Endothelial cell (in vitro differentiated cells): ENCODE results near the gene NUCB1. TPM values are rescaled to one million over a fixed set of nuclear protein-coding genes. Genes with fewer than 3 reads are reported as not detected.

Source experiments
- DNase-seq: peaks from one replicate; pipeline ENCODE4 v3.0.0; 2021; ENCODE audit warnings: low spot score
- H3K27ac Mint-ChIP-seq: one replicate; pipeline ENCODE4 v1.8.0; 2021; ENCODE audit warnings: mixed read lengths, inconsistent platforms; ENCODE audit not compliant: unreplicated experiment
- H3K27me3 Mint-ChIP-seq: one replicate; pipeline ENCODE4 v1.8.0; 2021; ENCODE audit warnings: mild to moderate bottlenecking, moderate library complexity, mixed read lengths, inconsistent platforms; ENCODE audit not compliant: unreplicated experiment
- H3K36me3 Mint-ChIP-seq: one replicate; pipeline ENCODE4 v1.8.0; 2021; ENCODE audit warnings: mild to moderate bottlenecking, low read depth, mixed read lengths, inconsistent platforms; ENCODE audit not compliant: unreplicated experiment
- H3K4me1 Mint-ChIP-seq: one replicate; pipeline ENCODE4 v1.8.0; 2021; ENCODE audit warnings: mild to moderate bottlenecking, mixed read lengths, inconsistent platforms; ENCODE audit not compliant: unreplicated experiment
- H3K4me3 Mint-ChIP-seq: one replicate; pipeline ENCODE4 v1.8.0; 2021; ENCODE audit warnings: mild to moderate bottlenecking, mixed read lengths, inconsistent platforms; ENCODE audit not compliant: unreplicated experiment
- H3K9me3 Mint-ChIP-seq: one replicate; pipeline ENCODE4 v1.8.0; 2021; ENCODE audit warnings: mixed read lengths, inconsistent platforms; ENCODE audit not compliant: unreplicated experiment
- CTCF ChIP-seq: fragments of 200-600 bp; sonication (generic); IDR thresholded peaks from one replicate; pipeline ENCODE4 v1.5.0; 2021; ENCODE audit warnings: antibody characterized with exemption; ENCODE audit not compliant: unreplicated experiment
- total RNA-seq: library from RNA; stranded (reverse); fragmentation: NEBNext Ultra II Directional; extraction: Animal tissue kit (Norgen Biotek cat#: 25700); gene quantifications from one replicate; pipeline ENCODE4 v1.2.1, GENCODE V29; 2021; ENCODE audit not compliant: unreplicated experiment

Gene NUCB1
- total RNA-seq, 1 donor from 2014 or later = 244 TPM

- Mint-ChIP-seq H3K4me3 (no peak overlapping the region), H3K27me3 (peaks cover 12% of the 10 kb centered on the region), H3K27ac (no peak overlapping the region), H3K36me3 (no peaks in the 10 kb centered on the region), H3K4me1 (peaks cover 3% of the 10 kb centered on the region), H3K9me3 (no peaks in the 10 kb centered on the region)
- TF ChIP-seq CTCF = no peak
- DNase-seq = no peak
These were observed 35.8 kb downstream of the NUCB1 start for GRCh38 chr19:48935864-48936263.

GRCh38 chr19:48938256-48938655, 38.1 kb downstream of the NUCB1 start:
- H3K27ac Mint-ChIP-seq = no peak overlapping the region
- no peaks in the 10 kb centered on the region for H3K9me3 Mint-ChIP-seq
- no peak for DNase-seq
- no peak overlapping the region for H3K4me3 Mint-ChIP-seq
- peaks cover 1% of the 10 kb centered on the region for H3K4me1 Mint-ChIP-seq
- TF ChIP-seq CTCF = no peak
- no peaks in the 10 kb centered on the region for H3K36me3 Mint-ChIP-seq
- H3K27me3 Mint-ChIP-seq = peaks cover 11% of the 10 kb centered on the region

- no peak for TF ChIP-seq CTCF
These were observed 40.8 kb downstream of the NUCB1 start for GRCh38 chr19:48940902-48941301.

GRCh38 chr19:48943081-48943480, 43.0 kb downstream of the NUCB1 start:
- Mint-ChIP-seq H3K4me1 (no peaks in the 10 kb centered on the region), H3K4me3 (no peak overlapping the region), H3K9me3 (peaks cover under 1% of the 10 kb centered on the region), H3K27me3 (peaks cover 9% of the 10 kb centered on the region), H3K27ac (no peak overlapping the region), H3K36me3 (peaks cover under 1% of the 10 kb centered on the region)
- no peak for DNase-seq
- no peak for TF ChIP-seq CTCF

More at GRCh38 chr19:48940902-48941301, 40.8 kb downstream of the NUCB1 start:
- Mint-ChIP-seq H3K4me3 (no peak overlapping the region), H3K36me3 (no peaks in the 10 kb centered on the region), H3K27me3 (peaks cover 8% of the 10 kb centered on the region), H3K4me1 (no peaks in the 10 kb centered on the region), H3K27ac (no peak overlapping the region), H3K9me3 (no peaks in the 10 kb centered on the region)
- DNase-seq = no peak

GRCh38 chr19:48945415-48945814, 45.3 kb downstream of the NUCB1 start:
- Mint-ChIP-seq H3K4me3 (no peak overlapping the region), H3K9me3 (peaks cover 4% of the 10 kb centered on the region), H3K27me3 (peaks cover 9% of the 10 kb centered on the region), H3K36me3 (peaks cover 7% of the 10 kb centered on the region), H3K4me1 (peaks cover 9% of the 10 kb centered on the region), H3K27ac (no peak overlapping the region)
- TF ChIP-seq CTCF = no peak
- DNase-seq = no peak
